Fibroblast of pulmonary artery (primary cell): Measurements from ENCODE around the gene ZDHHC14.

Source experiments
- DNase-seq: peaks from one replicate; pipeline ENCODE4 v3.0.0-alpha.2; 2010; ENCODE audit warnings: low read depth
- H3K4me3 ChIP-seq: replicated peaks from 2 replicates; pipeline ENCODE4 v1.5.1; 2011; ENCODE audit warnings: low read depth, mild to moderate bottlenecking, control low read depth, low read length, moderate library complexity
- CTCF ChIP-seq: IDR thresholded peaks from 2 replicates; pipeline ENCODE4 v1.5.1; 2011; ENCODE audit warnings: mild to moderate bottlenecking, control low read depth, low read length, inconsistent platforms; ENCODE audit errors: missing control alignments

The ZDHHC14 gene

GRCh38 chr6:157546321-157546720, 165.3 kb downstream of the ZDHHC14 start:
- TF ChIP-seq CTCF: no peak
- no peak overlapping the region for H3K4me3 ChIP-seq
- no peak for DNase-seq

- no peak for TF ChIP-seq CTCF
- H3K4me3 ChIP-seq: no peak overlapping the region
- DNase-seq: no peak
Measured at GRCh38 chr6:157547112-157547511, 166.1 kb downstream of the ZDHHC14 start.

- H3K4me3 ChIP-seq: no peak overlapping the region
- no peak for TF ChIP-seq CTCF
- DNase-seq: no peak
Measured at GRCh38 chr6:157548635-157549467, 167.9 kb downstream of the ZDHHC14 start.

- no peak overlapping the region for H3K4me3 ChIP-seq
- no peak for TF ChIP-seq CTCF
- no peak for DNase-seq
Measured at GRCh38 chr6:157549468-157549745, 168.4 kb downstream of the ZDHHC14 start.

- no peak overlapping the region for H3K4me3 ChIP-seq
- DNase-seq: no peak
- TF ChIP-seq CTCF: no peak
Measured at GRCh38 chr6:157550114-157550989, 169.4 kb downstream of the ZDHHC14 start.

- DNase-seq: no peak
- H3K4me3 ChIP-seq: no peak overlapping the region
- no peak for TF ChIP-seq CTCF
Measured at GRCh38 chr6:157551041-157551832, 170.2 kb downstream of the ZDHHC14 start.
